ENCODE results near the gene C11orf58.

GRCh38 chr11:16767137-16767536 lies 28.7 kb downstream of the C11orf58 start:
- no peak for TF ChIP-seq CTCF (IDR thresholded peaks at IDR 0.05)
- no peak for TF ChIP-seq EZH2 (IDR thresholded peaks at IDR 0.05; ENCODE audit: borderline replicate concordance, insufficient read depth, low read depth, low read length, poor library complexity, severe bottlenecking)
